ENCODE results near the gene CACNG6. TPM values are rescaled to one million over a fixed set of nuclear protein-coding genes. Genes with fewer than 3 reads are reported as not detected.

Gene CACNG6
- total and polyA plus RNA-seq, 10 of the 15 experiments (the other 5 are each of a cell fraction or from before 2014, with no cell fraction given) = 0.07 TPM; not detected in 9

DNA sequence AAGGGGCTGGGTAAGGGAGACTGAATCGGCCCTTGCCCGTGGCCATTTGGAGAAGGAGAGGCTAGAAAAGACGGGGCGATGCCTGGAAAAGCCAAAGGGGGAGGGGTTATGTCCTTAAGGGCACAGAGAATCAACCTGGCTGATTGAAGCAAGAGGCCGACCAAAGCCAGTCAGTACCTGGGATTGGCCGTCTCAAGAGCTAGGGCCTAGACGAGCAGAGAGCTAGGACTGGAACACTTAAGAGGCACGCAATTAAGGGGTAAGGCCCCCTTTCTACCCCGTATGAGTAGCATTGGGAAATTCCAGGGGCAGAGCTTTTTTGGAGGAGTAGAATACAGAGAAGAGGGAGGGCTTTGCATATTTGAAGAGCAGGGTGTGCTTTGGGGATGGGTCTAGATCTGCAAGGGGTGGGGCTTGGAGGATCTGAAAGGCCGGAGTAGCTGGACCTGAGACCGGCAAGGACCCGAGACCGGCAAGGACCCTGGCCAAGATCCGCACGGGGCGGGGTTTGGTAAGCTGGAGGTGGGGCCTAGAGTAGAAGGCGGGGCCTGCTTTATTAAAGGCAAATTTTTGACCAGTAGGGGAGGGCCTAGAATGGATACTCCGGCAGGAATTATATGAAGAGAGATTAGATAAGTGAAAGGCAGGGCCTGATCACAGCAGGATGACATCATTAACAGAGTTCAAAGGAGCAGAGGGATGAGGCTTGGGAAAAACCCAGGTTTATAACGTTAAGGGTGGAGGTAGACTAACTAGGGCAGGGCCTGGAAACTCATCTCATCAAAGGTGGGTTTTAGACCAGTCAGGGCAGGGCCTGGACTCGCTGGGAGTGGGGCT is 10.7 kb upstream of the CACNG6 start (continued):
- no peak for TF ChIP-seq IKZF1 (conservative IDR thresholded peaks at IDR 0.05)
- TF ChIP-seq ASH2L (IDR thresholded peaks at IDR 0.05; ENCODE audit: borderline replicate concordance, low read depth) = no peak
- TF ChIP-seq JUNB (IDR thresholded peaks at IDR 0.05) = no peak

DNA sequence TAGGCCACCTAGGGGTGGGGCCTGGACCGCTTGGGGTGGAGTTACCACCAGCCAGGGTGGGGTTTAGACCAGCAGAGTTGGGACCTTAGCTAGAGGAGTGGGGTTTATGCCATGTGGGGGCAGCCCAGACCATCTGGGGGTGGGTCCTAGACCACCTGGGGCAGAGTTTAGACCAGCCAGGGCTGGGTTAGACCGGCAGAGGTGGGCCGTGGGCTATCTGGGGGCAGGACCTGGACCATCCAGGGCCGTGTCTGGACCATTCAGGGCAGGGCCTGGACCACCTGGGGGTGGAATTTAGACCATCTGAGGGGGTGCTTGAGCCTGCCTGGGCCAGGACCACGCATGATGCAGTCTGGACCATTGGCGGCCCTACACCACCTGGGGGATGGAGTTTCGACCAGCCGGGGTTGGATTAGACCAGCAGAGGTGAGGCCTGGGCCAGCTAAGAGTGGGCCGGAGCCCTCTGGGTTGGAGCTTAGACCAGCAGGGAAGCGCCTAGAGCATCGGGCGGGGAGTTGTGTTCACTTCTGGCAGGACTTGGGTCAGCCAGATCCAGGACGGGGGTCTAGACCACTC is 10.0 kb upstream of the CACNG6 start:
- Histone ChIP-seq H4K20me1 (ENCODE audit: control insufficient read depth, insufficient read depth) (no peaks in the 10 kb centered on the region), H3K4me3 (no peak overlapping the region), H3K27me3 (replicated peaks in 1 of 2; ENCODE audit: control insufficient read depth in 2 of 2, insufficient read depth in 2 of 2, low read length in 1 of 2) (no peaks in the 10 kb centered on the region), H3K27ac (ENCODE audit: control insufficient read depth, insufficient read depth) (no peak overlapping the region), H3K36me3 (ENCODE audit: control insufficient read depth in 2 of 2, insufficient read depth in 2 of 2, low read length in 1 of 2) (no peaks in the 10 kb centered on the region), H3K9me3 (replicated peaks; ENCODE audit: control insufficient read depth, insufficient read depth, low read length) (no peaks in the 10 kb centered on the region; the same call in 1 of the 3 replicates), H3K79me2 (ENCODE audit: control insufficient read depth, insufficient read depth, low read length) (no peaks in the 10 kb centered on the region), H3K4me2 (ENCODE audit: control insufficient read depth, insufficient read depth) (no peak overlapping the region), H2AFZ (ENCODE audit: control insufficient read depth, low read depth, low read length) (no peak overlapping the region), H3K9ac (ENCODE audit: control insufficient read depth, insufficient read depth, low read length) (no peak overlapping the region), H3K4me1 (ENCODE audit: control insufficient read depth, insufficient read depth, low read length) (no peaks in the 10 kb centered on the region)
- DNase-seq (ENCODE audit: low read depth, low spot score) = no peak
- ChIA-PET CTCF (no interaction called here), POLR2A (no interaction called here), RAD21 (ENCODE audit: unreplicated experiment) (no interaction called here), SMC1A (ENCODE audit: uncharacterized antibody, unreplicated experiment) (no interaction called here)
- whole genome bisulfite sequencing (ENCODE audit: insufficient coverage, insufficient replicate concordance, low lambda C conversion rate, missing lambda C conversion rate) = 66% methylated on average over 12 of the region's 13 CpGs
- TF ChIP-seq KAT2A (conservative IDR thresholded peaks at IDR 0.05; ENCODE audit: control insufficient read depth, low read depth, low read length) = no peak
- no peak for TF ChIP-seq FOXM1 (IDR thresholded peaks at IDR 0.05; ENCODE audit: low read depth, low read length)
- TF ChIP-seq NR2F1 (conservative IDR thresholded peaks at IDR 0.05) = no peak
- TF ChIP-seq NRF1 (conservative IDR thresholded peaks at IDR 0.05; ENCODE audit: low read depth, low read length) = no peak
- TF ChIP-seq CREB1 (IDR thresholded peaks at IDR 0.05; ENCODE audit: low read depth) = no peak
- no peak for TF ChIP-seq NR2C2 (IDR thresholded peaks at IDR 0.05; ENCODE audit: borderline replicate concordance, control insufficient read depth, insufficient read length, low read depth)
- TF ChIP-seq USF1 (IDR thresholded peaks at IDR 0.05; ENCODE audit: borderline replicate concordance, extremely low read length, insufficient read depth, low read depth, low read length) = no peak
- no peak for TF ChIP-seq IKZF2 (IDR thresholded peaks at IDR 0.05)
- no peak for TF ChIP-seq SPI1 (IDR thresholded peaks at IDR 0.05; ENCODE audit: borderline replicate concordance, insufficient read depth, low read depth, low read length)
- no TSS peak for BruUV-seq (replicated peaks)
- intact Hi-C loops (cut with micrococcal nuclease; ENCODE audit: unreplicated experiment) = no loop called here
- in situ Hi-C loops (cut with MboI) = no loop called here
- ATAC-seq = no peak
- FAIRE-seq = no peak
